Medulla oblongata (tissue), 1 donor: ENCODE results near the gene TMEM63B.
A peak's percentile ranks its signal among the peaks of the same experiment; 100 is the strongest.
"Not testable (repeated sequence)": the region's sequence is repeated elsewhere in the genome, so short reads cannot be mapped to it uniquely, and the experiment has no call there.

ENCODE experiments used
- DNase-seq: peaks from one replicate; pipeline ENCODE4 v3.0.0-alpha.2; 2015; ENCODE audit errors: extremely low spot score

Gene TMEM63B

DNA sequence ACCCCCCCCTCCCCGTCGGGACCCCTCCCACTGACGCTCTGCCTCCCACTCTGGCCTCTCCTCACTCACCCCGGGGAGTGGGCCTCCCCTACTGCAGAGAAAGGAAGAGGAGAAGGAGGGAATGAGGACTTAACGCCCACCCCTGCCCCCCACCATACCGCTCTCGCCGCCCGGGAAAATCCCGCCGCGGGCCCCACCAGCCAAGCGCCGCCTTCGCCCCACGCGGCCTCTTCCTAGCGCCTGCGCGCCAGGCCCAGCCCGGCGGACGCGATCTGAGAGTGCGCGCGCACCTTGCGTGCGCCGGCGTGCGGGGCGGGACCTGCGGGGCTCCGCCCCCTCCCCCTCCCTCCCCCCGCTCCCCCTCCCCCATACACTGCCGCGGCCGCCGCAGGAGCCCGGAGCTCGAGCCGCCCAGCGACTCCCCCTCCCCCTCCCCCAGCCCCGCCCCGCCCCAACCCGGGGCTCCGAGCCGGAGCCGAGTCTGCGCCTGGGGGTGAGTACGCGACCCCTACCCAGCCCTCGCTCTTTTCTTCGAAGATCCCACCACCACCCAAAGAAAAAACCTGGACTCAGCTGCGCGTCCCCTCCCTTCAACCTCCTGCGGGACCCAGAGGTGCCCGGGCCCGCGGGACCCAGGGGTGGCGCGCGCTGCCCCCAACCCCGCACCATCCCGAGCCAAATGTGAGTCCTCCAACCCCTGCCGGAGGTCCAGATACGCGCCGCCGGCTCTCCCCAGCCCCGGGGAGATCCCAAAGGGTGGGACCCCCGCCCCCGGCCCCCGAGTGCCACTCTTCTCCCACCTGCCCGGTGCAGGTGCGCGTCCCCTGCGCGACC lies at the start of gene TMEM63B, which contains the start of gene MRPL14:
Gene TMEM63B, plus strand, starts transcription at position 369 of the 834 bp plus-strand sequence. CDS start 7,031 bp downstream, outside the sequence.
Gene MRPL14, minus strand, starts transcription at position 267 of the 834 bp plus-strand sequence. CDS start 10,841 bp downstream, outside the sequence.
- peak; percentile 90 for DNase-seq

- no peak for DNase-seq
Measured at GRCh38 chr6:44078219-44078826, 49.0 kb upstream of the TMEM63B start.

DNA sequence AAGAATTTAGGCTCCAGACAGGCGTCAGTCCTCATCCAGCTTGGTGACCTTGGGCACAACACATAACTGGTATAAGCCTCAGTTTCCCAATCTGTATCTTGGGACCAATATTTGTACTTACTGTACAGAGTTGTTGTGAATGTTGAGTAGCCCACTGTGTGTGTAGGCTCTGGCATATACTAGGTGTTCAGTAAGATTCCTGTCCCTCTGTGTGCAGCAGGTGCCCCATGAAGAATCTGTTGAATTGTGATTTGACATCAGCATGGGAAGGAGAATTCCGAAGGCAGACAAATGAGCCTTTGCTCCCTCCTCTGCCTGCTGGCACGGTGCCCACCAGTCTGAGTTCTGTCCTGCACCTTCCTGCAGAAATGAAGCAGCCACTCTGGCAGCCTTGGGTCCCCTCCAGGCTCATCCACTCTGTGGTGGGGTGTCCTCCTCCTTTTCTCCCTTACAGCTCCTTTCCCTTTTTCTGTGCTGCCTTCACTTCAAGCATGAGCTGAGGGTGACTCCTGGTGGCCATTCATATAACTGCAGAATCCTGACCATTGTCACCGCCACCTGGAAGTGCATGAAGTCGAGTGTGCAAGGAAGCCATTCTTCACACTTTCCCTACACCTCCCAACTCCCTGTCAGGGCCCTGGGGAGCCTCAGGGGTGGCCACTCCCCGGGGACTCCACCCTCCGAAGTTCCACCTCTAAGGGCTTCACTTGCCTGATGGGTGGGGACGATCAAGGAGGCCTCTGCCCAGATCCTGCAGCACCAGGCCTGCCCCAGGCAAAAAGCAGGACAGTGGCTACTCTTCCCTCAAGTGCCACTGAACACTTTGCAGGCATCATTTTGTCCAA lies 48.3 kb upstream of the TMEM63B start:
- DNase-seq: peak; percentile 91

- DNase-seq: no peak
Measured at GRCh38 chr6:44079672-44080071, 47.7 kb upstream of the TMEM63B start.

- no peak for DNase-seq
Measured at GRCh38 chr6:44080561-44081521, 46.5 kb upstream of the TMEM63B start.

DNA sequence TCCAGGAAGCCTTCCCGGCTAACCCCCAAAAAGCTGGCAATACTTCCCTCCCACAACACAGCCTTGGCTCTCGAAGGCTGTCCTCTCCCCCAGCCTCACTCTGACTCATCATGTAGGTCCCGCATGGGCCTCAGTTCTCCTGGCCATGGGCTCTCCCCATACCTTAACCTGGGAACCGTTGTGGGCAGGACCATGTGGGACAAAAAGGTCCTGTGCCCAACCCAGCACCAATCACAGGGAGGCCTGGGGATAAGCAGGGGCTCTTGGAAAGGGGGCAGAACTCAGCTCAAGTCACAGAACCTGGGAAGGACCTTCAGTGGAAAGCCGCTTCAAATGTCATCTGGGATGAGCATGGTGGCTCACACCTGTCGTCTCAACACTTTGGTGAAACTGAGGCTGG lies 45.6 kb upstream of the TMEM63B start:
- no peak for DNase-seq

- no peak for DNase-seq
Measured at GRCh38 chr6:44082872-44083321, 44.5 kb upstream of the TMEM63B start.

DNA sequence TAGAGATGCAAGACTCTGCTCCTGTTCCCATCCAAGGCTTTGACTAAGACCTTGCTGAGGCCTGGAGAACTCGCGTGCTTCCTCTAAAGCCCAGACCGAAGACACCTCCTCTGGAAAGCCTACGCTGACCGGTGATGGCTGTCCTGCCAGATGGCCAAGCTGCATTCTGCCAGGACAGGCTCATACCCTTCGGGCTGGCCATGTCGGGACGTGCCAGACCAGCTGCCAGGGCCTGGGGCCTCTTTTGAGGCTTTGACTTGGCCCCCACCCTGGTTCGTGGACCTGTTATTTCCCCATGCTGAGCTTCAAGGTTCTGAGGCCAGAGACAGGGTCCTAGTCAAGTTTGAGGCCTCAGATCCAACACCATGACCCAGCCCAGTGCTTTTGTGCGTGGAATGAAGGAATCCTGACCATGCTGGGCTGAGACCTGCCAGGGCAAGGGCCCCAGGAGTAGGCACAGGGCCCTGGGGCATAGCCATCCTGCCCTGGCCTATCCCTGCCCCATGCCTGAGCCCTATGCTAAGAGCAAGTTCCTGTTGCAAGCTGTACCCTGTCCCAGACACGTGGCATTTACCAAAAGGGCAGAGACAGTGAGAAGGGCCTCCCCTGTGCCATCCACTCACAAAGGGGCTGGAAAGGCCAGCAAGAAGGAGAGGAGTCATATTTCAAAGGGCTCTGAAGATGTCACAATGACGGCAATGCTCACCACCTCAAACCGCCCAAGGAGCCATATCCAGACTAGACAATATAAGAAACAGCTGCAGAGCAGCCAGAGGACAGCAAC lies 42.9 kb upstream of the TMEM63B start:
- DNase-seq: no peak

DNA sequence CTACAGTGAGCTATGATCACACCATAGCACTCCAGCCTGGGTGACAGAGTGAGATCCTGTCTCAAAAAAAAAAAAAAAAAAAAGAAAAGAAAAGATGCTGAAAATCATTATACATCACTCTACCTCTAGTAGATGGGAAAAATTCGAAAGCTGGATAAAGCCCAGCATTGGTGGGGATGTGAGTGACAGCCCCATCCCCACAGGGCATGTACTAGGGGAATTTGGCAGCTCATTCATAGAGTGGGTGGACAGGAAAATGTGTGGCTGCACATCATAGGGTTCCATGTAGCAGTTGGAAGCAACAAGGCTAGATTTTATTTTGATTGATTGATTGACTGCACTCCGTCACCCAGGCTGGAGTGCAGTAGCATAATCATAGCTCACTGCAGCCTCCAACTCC lies 42.1 kb upstream of the TMEM63B start:
- DNase-seq: no peak

GRCh38 chr6:44086931-44087574 lies 40.3 kb upstream of the TMEM63B start:
- DNase-seq: no peak

- no peak for DNase-seq
Measured at GRCh38 chr6:44087623-44088022, 39.7 kb upstream of the TMEM63B start.

GRCh38 chr6:44088827-44089590 lies 38.3 kb upstream of the TMEM63B start:
- no peak for DNase-seq

GRCh38 chr6:44090465-44090864 lies 36.9 kb upstream of the TMEM63B start:
- no peak for DNase-seq

DNA sequence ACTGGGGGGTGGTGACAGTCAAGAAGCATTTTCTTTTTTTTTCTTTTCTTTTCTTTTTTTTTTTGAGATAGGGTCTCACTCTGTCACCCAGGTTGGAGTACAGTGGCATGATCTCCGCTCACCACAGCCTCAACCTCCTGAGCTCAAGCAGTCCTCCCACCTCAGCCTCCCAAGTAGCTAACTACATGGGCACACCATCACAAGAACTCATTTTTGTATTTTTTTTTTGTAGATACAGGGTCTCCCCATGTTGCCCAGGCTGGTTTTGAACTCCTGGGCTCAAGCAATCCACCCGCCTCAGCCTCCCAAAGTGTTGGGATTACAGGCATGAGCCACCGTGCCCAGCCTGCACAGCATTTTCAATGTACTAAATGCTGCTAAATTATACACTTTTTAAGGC lies 36.0 kb upstream of the TMEM63B start:
- DNase-seq: not testable (repeated sequence)

GRCh38 chr6:44091981-44092884 lies 35.1 kb upstream of the TMEM63B start:
- DNase-seq: no peak

GRCh38 chr6:44093066-44093465 lies 34.3 kb upstream of the TMEM63B start:
- no peak for DNase-seq

DNA sequence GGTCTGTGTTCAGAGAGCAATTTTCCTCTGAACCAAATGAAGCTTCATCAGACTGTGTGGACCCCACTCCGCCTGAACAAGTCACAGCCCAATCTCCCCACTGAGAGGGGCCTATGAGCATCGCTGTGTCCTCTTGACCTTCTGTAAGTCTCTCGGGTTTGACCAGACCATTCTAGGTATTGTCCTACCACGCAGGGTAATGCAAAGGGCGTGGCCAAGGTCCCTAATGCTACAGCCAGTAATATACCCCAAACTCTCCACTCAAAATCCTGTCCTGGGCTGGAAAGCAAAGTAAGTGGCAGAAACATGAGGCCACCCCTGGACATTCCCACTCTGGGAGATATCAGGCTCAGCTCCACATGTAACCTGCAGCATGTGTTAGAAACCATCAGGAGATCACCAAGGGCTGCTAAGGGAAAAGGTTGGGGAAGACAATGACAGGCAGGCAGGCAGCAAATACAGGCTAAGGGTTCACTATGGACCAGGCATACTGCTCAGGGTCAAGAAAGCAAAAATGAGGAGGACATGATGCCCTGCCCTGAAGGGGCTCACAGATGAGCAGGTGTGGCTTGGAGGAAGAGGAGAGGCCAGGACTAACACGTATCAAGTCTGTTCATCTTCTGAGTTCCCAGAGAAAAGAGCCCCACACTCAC lies 33.5 kb upstream of the TMEM63B start:
- no peak for DNase-seq
